Immature natural killer cell (primary cell): Measurements from ENCODE around the gene NANS. TPM values are rescaled to one million over a fixed set of nuclear protein-coding genes. Genes with fewer than 3 reads are reported as not detected.
A peak's percentile ranks its signal among the peaks of the same experiment; 100 is the strongest.
"Not testable (repeated sequence)": the region's sequence is repeated elsewhere in the genome, so short reads cannot be mapped to it uniquely, and the experiment has no call there.

Experiments used
- DNase-seq, 3 donors: peaks; one replicate each; pipeline ENCODE4 v3.0.0; 2022; ENCODE audit warnings: mixed read lengths in 1 of 3
- H3K27ac Mint-ChIP-seq, 6 donors: one replicate each; pipeline ENCODE4 v1.8.0; 2020; ENCODE audit warnings: mixed read lengths in 6 of 6, mild to moderate bottlenecking in 5 of 6, inconsistent platforms in 4 of 6, moderate library complexity in 3 of 6
- H3K27me3 Mint-ChIP-seq, 3 donors: one replicate each; pipeline ENCODE4 v1.8.0; 2020 to 2021; ENCODE audit warnings: low read depth in 3 of 3, mild to moderate bottlenecking in 3 of 3, mixed read lengths in 3 of 3, moderate library complexity in 3 of 3, inconsistent platforms in 1 of 3
- H3K36me3 Mint-ChIP-seq, 3 donors: one replicate each; pipeline ENCODE4 v1.8.0; 2020; ENCODE audit warnings: mixed read lengths in 3 of 3, inconsistent platforms in 2 of 3, mild to moderate bottlenecking in 2 of 3
- H3K4me1 Mint-ChIP-seq, 2 donors: one replicate each; pipeline ENCODE4 v1.8.0; 2020; ENCODE audit warnings: inconsistent platforms in 2 of 2, mild to moderate bottlenecking in 2 of 2, mixed read lengths in 2 of 2, moderate library complexity in 1 of 2
- H3K4me3 Mint-ChIP-seq, 5 donors: one replicate each; pipeline ENCODE4 v1.8.0; 2020; ENCODE audit warnings: mild to moderate bottlenecking in 5 of 5, mixed read lengths in 5 of 5, inconsistent platforms in 3 of 5, moderate library complexity in 3 of 5
- H3K9me3 Mint-ChIP-seq, 6 donors: one replicate each; pipeline ENCODE4 v1.8.0; 2020; ENCODE audit warnings: mild to moderate bottlenecking in 6 of 6, mixed read lengths in 6 of 6, inconsistent platforms in 4 of 6, moderate library complexity in 3 of 6
- polyA plus RNA-seq, 3 donors: library from polyadenylated mRNA; unstranded; fragments of 300-500 nt; fragmentation: Illumina TruSeq; gene quantifications; one replicate each; pipeline ENCODE4 v1.2.3, GENCODE V29; 2021

Gene NANS, protein sequence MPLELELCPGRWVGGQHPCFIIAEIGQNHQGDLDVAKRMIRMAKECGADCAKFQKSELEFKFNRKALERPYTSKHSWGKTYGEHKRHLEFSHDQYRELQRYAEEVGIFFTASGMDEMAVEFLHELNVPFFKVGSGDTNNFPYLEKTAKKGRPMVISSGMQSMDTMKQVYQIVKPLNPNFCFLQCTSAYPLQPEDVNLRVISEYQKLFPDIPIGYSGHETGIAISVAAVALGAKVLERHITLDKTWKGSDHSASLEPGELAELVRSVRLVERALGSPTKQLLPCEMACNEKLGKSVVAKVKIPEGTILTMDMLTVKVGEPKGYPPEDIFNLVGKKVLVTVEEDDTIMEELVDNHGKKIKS
- polyA plus RNA-seq = 10 to 100 TPM; 21.5 to 41.8 (median 34.1) TPM

DNA sequence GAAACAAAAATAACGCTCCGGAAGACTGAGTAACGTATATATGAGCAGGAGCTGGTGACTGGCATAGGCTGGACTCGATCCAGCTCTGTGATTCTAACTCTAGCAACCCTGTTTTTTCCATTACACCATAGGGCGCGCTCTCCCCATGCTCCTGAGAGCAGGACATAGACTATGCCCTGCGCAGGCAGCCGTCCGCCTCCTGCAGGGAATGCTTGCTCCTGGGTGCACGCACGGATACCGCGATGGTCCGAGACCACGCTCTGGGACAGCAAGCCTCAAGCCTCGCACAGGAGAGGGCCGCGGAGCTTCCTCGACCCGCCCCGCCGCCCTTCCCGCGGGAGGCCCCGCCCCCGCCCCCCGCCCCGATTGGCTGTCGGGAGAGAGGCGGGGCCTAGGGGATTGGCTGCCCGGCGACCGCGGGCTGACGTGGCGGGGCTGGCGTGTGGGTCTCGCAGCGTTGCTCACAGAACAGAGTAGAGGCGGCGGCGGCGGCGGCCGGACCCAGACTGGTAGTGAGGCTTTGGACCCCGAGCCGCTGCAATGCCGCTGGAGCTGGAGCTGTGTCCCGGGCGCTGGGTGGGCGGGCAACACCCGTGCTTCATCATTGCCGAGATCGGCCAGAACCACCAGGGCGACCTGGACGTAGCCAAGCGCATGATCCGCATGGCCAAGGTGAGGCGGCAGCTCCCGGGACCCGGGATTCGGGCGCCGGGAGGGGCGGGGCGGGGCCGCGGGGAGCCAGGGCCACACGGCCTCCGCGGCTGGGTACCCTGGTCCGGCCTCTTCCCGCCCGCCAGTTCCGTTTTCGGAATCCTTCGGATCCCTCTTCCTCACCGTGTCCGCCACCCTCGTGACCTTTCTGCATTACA is at the start of gene NANS:
Gene NANS (plus strand): TSS at position 464 of the 869 bp plus-strand sequence. CDS start 77 bp downstream, at position 541.
- Mint-ChIP-seq H3K27me3 (peaks cover 2 to 8% (median 3%) of the 10 kb centered on the region in 3 donors), H3K36me3 (peaks cover 4% of the 10 kb centered on the region in 3 donors), H3K4me1 (peaks cover 15 to 22% of the 10 kb centered on the region in 2 donors), H3K4me3 (peak within 1 kb of the TSS; percentile 93 to 99 (median 98)), H3K9me3 (no peaks in the 10 kb centered on the region), H3K27ac (peak within 1 kb of the TSS; percentile 95 to 98 (median 96))
- DNase-seq = peak; percentile 88 to 91 (median 91)

DNA sequence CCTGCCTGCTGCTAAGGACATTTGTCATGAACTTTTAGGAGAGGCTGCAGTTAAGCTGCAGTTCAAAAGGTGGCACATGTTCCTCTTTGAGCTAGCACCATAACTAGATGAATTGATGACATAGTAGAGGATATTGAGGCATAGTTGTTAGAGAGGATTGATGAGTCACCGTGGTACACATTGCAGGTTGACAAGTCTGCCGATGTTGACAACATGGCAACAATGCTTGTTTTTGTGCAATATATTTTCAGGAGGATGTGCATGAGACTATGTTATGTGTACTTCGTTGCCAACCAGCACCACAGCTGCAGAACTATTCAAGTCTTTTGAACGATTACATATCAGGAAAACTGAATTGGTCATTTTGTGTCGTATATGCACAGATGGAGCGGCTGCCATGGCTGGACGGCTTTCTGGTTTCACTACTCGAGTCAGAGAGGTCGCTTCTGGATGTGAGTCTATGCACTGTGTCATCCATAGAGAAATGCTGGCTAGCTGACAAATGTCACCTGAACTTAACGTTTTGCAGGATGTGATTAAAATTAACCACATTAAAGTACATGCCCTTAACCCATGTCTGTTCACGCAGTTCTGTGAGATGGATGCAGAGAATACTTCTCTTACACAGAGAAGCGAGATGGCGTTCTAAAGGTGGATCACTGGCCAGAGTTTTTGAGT is 49.1 kb upstream of the NANS start:
- Mint-ChIP-seq H3K4me1 (peaks cover 12 to 29% of the 10 kb centered on the region in 2 donors), H3K27ac (peak overlapping the region in 1 of 6 donors; percentile 9), H3K27me3 (peaks cover 0 to 6% (median 0%) of the 10 kb centered on the region in 3 donors), H3K4me3 (no peak overlapping the region), H3K9me3 (no peaks in the 10 kb centered on the region), H3K36me3 (peaks cover 23 to 44% (median 43%) of the 10 kb centered on the region in 3 donors)
- DNase-seq = no peak

DNA sequence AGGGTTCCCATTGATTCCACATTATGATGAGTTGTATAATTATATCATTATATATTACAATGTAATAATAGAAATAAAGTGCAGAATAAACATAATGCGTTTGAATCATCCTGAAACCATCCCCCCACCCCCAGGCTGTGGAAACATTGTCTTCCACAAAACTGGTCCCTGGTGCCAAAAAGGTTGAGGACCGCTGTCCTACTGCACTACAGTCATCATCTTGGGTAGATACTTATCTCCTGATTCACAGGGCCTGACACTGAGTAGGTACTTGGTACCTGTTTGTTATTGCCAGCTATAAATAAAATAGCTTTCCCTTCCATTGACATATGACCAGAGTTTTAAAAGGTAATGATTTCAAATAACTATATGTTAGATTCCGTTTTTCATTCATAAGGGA is 47.8 kb upstream of the NANS start:
- Mint-ChIP-seq H3K9me3 (no peaks in the 10 kb centered on the region), H3K27me3 (peaks cover 0 to 6% (median 0%) of the 10 kb centered on the region in 3 donors), H3K36me3 (peaks cover 24 to 45% (median 45%) of the 10 kb centered on the region in 3 donors), H3K4me1 (peaks cover 12 to 27% of the 10 kb centered on the region in 2 donors), H3K4me3 (no peak overlapping the region), H3K27ac (peak overlapping the region in 1 of 6 donors; percentile 12)
- DNase-seq = no peak

DNA sequence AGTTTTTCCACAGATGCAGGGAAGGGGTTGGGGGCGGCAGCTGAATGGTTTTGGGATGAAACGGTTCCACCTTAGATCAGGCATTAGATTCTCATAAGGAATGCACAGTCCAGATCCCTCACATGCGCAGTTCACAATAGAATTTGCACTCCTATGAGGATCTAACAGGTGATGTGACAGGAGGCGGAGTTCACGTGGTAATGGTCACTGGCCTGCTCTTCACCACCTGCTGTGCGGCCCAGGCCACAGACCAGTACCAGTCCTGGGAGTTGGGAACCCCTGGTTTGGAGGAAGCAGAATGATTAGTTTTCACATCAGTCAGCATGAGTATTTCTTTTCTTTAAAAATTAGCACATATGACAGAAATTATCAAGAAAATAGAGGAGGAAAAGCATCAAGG is 47.1 kb upstream of the NANS start:
- Mint-ChIP-seq H3K9me3 (no peaks in the 10 kb centered on the region), H3K4me1 (peaks cover 12 to 20% of the 10 kb centered on the region in 2 donors), H3K27ac (peak overlapping the region in 3 of 6 donors; percentile 29 to 31 (median 30)), H3K4me3 (no peak overlapping the region), H3K36me3 (peaks cover 24 to 46% (median 45%) of the 10 kb centered on the region in 3 donors), H3K27me3 (peaks cover 0 to 6% (median 0%) of the 10 kb centered on the region in 3 donors)
- DNase-seq = no peak

DNA sequence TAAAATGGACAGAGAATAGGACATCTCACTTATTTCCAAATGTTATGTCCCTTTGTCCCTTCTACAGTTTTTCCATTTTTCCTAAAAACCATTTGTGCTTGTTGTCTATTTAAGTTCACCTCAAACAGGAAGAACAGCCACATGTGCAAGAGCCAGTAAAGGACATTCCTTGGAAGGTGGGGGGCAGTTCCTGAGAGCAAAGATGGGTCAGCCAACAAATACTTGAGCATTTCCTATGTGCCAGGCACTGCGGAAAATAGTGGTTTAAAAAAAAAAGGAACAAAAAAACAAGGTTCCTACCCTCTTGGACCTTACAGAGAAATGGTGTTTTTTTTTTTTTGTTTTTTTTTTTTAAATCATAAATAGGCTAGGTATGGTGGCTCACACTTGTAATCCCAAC is 46.6 kb upstream of the NANS start:
- H3K27ac Mint-ChIP-seq = peak overlapping the region in 2 of 6 donors; percentile 8 to 29

DNA sequence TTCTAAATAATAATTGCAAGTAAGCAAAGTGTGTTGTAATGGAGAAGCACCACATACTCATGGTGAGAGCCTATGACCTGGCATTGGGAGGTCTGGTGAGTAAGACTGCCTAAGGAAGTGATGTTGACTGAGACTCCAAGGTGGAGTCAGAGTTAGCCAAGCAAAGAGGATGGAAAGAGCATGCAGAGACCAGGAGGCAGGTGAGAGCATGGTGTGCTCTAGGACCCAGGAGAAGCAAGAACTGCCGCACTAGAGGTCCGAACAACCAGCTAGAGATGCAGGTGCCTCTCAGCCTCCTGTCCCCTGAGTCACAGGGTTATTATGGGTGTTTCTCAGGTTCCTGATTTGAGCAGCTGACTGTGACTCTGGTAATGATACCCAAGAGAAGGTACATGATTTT is 46.1 kb upstream of the NANS start:
- Mint-ChIP-seq H3K36me3 (peaks cover 20 to 50% (median 46%) of the 10 kb centered on the region in 3 donors), H3K9me3 (no peaks in the 10 kb centered on the region), H3K27ac (peak overlapping the region in 1 of 6 donors; percentile 17), H3K4me1 (peaks cover 12 to 18% of the 10 kb centered on the region in 2 donors), H3K4me3 (peak overlapping the region in 1 of 5 donors; percentile 3), H3K27me3 (peaks cover 0 to 6% (median 0%) of the 10 kb centered on the region in 3 donors)
- DNase-seq = no peak

More for the DNA sequence above, 46.6 kb upstream of the NANS start:
- DNase-seq = no peak
- no peaks in the 10 kb centered on the region for H3K9me3 Mint-ChIP-seq
- peaks cover 12 to 18% of the 10 kb centered on the region in 2 donors for H3K4me1 Mint-ChIP-seq
- H3K27me3 Mint-ChIP-seq = peaks cover 0 to 6% (median 0%) of the 10 kb centered on the region in 3 donors
- H3K4me3 Mint-ChIP-seq = no peak overlapping the region
- H3K36me3 Mint-ChIP-seq = peaks cover 21 to 46% (median 41%) of the 10 kb centered on the region in 3 donors

DNA sequence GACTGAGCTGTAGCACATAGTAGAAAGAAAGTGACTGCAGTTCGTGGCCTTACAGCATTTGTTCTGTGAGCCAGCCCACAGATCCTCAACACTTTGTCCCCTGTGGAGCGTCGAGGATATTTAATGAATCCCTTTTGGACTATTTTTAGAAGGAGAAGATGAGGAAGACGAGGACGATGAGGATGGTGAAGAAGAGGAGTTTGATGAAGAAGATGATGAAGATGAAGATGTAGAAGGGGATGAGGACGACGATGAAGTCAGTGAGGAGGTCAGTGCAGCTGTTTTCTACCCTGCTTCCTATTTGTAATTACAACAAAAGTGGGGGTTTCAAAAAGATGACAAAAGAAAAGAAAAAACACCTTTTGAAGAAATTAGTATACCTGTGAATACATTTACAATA is 45.4 kb upstream of the NANS start:
- H3K36me3 Mint-ChIP-seq = peaks cover 20 to 48% (median 45%) of the 10 kb centered on the region in 3 donors
- H3K4me3 Mint-ChIP-seq = no peak overlapping the region
- H3K27ac Mint-ChIP-seq = peak overlapping the region in 3 of 6 donors; percentile 4 to 25 (median 17)
- no peak for DNase-seq
- H3K27me3 Mint-ChIP-seq = peaks cover 0 to 5% (median 0%) of the 10 kb centered on the region in 3 donors
- H3K9me3 Mint-ChIP-seq = no peaks in the 10 kb centered on the region
- H3K4me1 Mint-ChIP-seq = peaks cover 12 to 18% of the 10 kb centered on the region in 2 donors

DNA sequence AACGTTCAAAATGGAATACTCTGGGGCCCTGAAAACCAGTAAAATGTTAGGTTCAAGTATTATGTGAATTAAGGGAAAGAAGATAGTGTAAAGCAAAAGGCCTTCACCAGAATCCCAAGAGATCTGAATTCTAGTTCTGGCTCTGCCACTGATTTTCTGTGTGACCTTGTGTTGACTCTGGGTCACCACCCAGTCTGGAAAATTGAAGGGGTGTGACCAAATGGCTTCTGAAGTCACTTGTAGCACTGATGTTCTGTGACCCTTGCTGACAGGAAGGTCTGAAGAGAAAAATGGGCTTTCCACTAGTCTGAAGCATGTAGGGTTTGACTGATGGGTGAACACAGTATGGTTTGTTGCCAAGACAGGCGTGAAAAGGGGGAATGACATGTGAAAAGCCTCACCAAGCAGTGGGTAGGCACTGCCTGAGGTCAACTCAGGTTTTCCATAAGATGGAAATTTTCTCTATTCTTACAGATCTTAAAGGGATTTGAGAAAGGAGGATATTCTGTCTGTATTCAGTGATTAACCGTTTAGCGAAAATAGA is 40.3 kb upstream of the NANS start:
- H3K27me3 Mint-ChIP-seq = peaks cover 0 to under 1% (median 0%) of the 10 kb centered on the region in 3 donors
- peaks cover 13 to 43% (median 26%) of the 10 kb centered on the region in 3 donors for H3K36me3 Mint-ChIP-seq
- H3K4me3 Mint-ChIP-seq = no peak overlapping the region
- no peaks in the 10 kb centered on the region for H3K4me1 Mint-ChIP-seq
- H3K9me3 Mint-ChIP-seq = no peaks in the 10 kb centered on the region
- peak overlapping the region in 2 of 6 donors; percentile 44 to 57 for H3K27ac Mint-ChIP-seq
- DNase-seq = no peak

DNA sequence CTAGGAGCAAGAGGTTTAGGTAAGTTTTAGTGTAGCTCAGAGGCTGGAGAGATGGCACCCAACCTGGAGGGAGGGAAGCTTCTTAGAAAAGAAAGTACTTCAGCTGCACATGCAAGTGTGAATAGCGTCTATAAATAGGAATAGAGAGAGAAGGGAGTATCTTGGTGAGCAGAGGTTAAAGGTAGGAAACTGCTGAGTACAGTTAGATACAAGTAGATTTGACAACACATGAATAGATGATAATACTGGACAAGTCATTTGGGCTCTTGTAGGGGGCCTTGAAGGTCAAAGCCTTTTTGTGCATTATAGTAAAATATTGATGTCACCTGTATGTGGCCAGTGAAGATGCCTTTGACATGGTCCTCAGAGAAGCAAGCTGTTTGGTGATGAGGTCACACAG is 39.2 kb upstream of the NANS start:
- DNase-seq = no peak
- Mint-ChIP-seq H3K4me1 (no peaks in the 10 kb centered on the region), H3K36me3 (peaks cover 4 to 45% (median 16%) of the 10 kb centered on the region in 3 donors), H3K9me3 (no peaks in the 10 kb centered on the region), H3K27ac (peak overlapping the region in 2 of 6 donors; percentile 8 to 71), H3K4me3 (no peak overlapping the region), H3K27me3 (no peaks in the 10 kb centered on the region)

DNA sequence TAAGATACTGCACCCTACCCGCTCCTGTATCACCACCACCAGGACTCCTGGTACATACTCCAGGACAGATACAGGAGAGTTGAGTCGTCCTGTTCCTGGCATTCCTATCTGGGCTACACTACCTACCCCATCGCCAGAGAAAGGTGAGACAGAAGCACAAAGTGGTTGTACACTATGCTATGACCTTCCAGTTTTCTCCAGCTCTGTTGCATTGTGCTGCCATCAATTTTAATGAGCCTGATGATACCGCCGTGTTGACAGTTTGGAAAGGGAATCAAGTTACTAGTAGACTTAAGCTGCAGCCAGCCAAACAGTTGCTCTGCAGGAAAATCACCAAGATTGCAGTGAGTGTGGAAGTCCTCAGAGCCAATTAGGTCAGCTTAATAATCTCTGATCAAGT is 38.2 kb upstream of the NANS start:
- no peaks in the 10 kb centered on the region for H3K27me3 Mint-ChIP-seq
- H3K36me3 Mint-ChIP-seq = peaks cover 3 to 43% (median 15%) of the 10 kb centered on the region in 3 donors
- H3K9me3 Mint-ChIP-seq = no peaks in the 10 kb centered on the region
- no peaks in the 10 kb centered on the region for H3K4me1 Mint-ChIP-seq
- H3K4me3 Mint-ChIP-seq = no peak overlapping the region
- DNase-seq = no peak
- no peak overlapping the region for H3K27ac Mint-ChIP-seq

DNA sequence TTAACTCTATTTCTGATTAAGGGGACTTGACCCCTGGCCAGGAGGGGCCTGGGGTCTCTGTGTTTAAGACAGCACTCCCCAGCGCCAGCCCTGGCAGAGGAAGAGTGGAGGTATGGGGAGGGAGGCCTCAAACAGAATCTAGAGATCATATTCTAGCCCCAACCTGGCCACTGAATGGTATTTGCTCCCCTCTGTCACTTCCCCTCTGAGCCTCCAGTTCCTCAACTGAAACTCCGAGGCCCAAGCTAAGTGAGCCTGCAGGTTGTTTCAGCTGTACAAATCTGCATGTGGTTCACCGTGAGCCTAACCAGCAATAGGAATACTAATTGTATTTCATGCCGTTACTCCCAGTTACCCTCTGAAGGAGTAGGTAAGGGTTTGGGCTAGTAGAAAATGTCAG is 37.4 kb upstream of the NANS start:
- H3K27ac Mint-ChIP-seq = no peak overlapping the region
- no peaks in the 10 kb centered on the region for H3K4me1 Mint-ChIP-seq

DNA sequence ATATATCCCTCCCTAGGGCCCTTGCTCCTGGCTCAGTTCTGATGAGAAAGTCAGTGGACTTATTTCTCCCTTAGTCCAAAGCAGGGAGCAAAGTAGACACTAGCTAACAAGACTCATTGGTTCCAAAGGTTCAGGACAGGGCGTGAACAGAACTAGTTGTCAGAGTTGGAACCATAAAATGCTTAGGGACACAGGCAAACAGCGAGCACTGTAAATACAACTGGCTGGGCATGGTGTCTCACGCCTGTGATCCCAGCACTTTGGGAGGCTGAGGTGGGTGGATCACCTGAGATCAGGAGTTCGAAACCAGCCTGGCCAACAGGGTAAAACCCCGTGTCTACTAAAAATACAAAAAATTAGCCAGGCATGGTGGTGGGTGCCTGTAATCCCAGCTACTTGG is 36.7 kb upstream of the NANS start:
- not testable (repeated sequence) for H3K27me3 Mint-ChIP-seq, H3K9me3 Mint-ChIP-seq

More for the DNA sequence above, 37.4 kb upstream of the NANS start:
- no peaks in the 10 kb centered on the region for H3K9me3 Mint-ChIP-seq
- H3K4me3 Mint-ChIP-seq = no peak overlapping the region
- no peak for DNase-seq
- H3K36me3 Mint-ChIP-seq = peaks cover 3 to 43% (median 15%) of the 10 kb centered on the region in 3 donors
- H3K27me3 Mint-ChIP-seq = no peaks in the 10 kb centered on the region

More for the DNA sequence above, 36.7 kb upstream of the NANS start:
- not testable (repeated sequence) for DNase-seq, H3K27ac Mint-ChIP-seq, H3K4me3 Mint-ChIP-seq, H3K4me1 Mint-ChIP-seq
- H3K36me3 Mint-ChIP-seq = peaks cover 3 to 38% (median 16%) of the 10 kb centered on the region in 3 donors
